MCF 10A (cell line): ENCODE data around the gene GAS2L1. TPM values are rescaled to one million over a fixed set of nuclear protein-coding genes. Genes with fewer than 3 reads are reported as not detected.

Experiments
- Bru-seq: library from RNA; stranded (reverse); fragments of 400-500 nt; gene quantifications from one replicate; lab custom pipeline; 2021; lab: Mats Ljungman, UMichigan
- BruChase-seq, 2 experiments: library from RNA; stranded (reverse); fragments of 400-500 nt; gene quantifications; one replicate each; lab custom pipeline; 2021; lab: Mats Ljungman, UMichigan
- BruUV-seq: library from RNA; stranded (reverse); fragments of 400-500 nt; replicated peaks from 2 replicates; lab custom pipeline; 2021; lab: Mats Ljungman, UMichigan
- CTCF ChIA-PET: fragments of 300-600 bp; sonication (Branson Sonifier 250); formaldehyde crosslinking; extraction: SDS; loops from one replicate; lab custom pipeline; 2021; ENCODE audit warnings: antibody characterized with exemption, inconsistent platforms; lab: Yijun Ruan, JAX
- POLR2A ChIA-PET: fragments of 300-600, 350-650 bp; sonication (Branson Sonifier 250); formaldehyde crosslinking; extraction: SDS; loops from one replicate; lab custom pipeline; 2020; ENCODE audit warnings: antibody characterized with exemption, inconsistent platforms; lab: Yijun Ruan, JAX
- DNase-seq: peaks from one replicate; pipeline ENCODE4 v3.0.0-alpha.2; 2018; ENCODE audit not compliant: unreplicated experiment
- H3K27ac Mint-ChIP-seq: one replicate; pipeline ENCODE4 v1.8.0; 2022; ENCODE audit warnings: mild to moderate bottlenecking, low read depth, mixed read lengths; ENCODE audit not compliant: unreplicated experiment
- H3K27me3 Mint-ChIP-seq: one replicate; pipeline ENCODE4 v1.8.0; 2022; ENCODE audit warnings: mixed read lengths; ENCODE audit not compliant: insufficient read depth, unreplicated experiment
- H3K36me3 Mint-ChIP-seq: one replicate; pipeline ENCODE4 v1.8.0; 2022; ENCODE audit warnings: mild to moderate bottlenecking, moderate library complexity, mixed read lengths; ENCODE audit not compliant: insufficient read depth, unreplicated experiment
- H3K4me1 Mint-ChIP-seq: one replicate; pipeline ENCODE4 v1.8.0; 2022; ENCODE audit warnings: mixed read lengths; ENCODE audit not compliant: insufficient read depth, unreplicated experiment
- H3K4me3 Mint-ChIP-seq: one replicate; pipeline ENCODE4 v1.8.0; 2022; ENCODE audit warnings: mild to moderate bottlenecking, moderate library complexity, mixed read lengths; ENCODE audit not compliant: unreplicated experiment
- H3K9me3 Mint-ChIP-seq: one replicate; pipeline ENCODE4 v1.8.0; 2022; ENCODE audit warnings: mixed read lengths; ENCODE audit not compliant: unreplicated experiment
- CTCF ChIP-seq: fragments of 200-600 bp; IDR thresholded peaks from one replicate; pipeline ENCODE4 v1.8.0; 2022; ENCODE audit warnings: antibody characterized with exemption, mild to moderate bottlenecking; ENCODE audit not compliant: unreplicated experiment
- intact Hi-C: fragments of 100-400 bp; cut with micrococcal nuclease; formaldehyde crosslinking; loops from 2 replicates; pipeline ENCODE4 v1.14.1; 2022
- long read RNA-seq: library from polyadenylated mRNA; stranded (forward); transcript quantifications from one replicate; pipeline ENCODE4 v2.0.0, GENCODE V29; 2022
- total RNA-seq: library from RNA; stranded (reverse); gene quantifications from 2 replicates; pipeline ENCODE4 v1.2.3, GENCODE V29; 2022

GAS2L1 gene
- total RNA-seq: 15.3 and 17.2 TPM in 2 replicates
- percentile 35 among the genes with signal in this experiment for Bru-seq, nascent RNA
- BruChase-seq, experiment 1, labeled RNA remaining after a 6-hour chase: percentile 61 among the genes with signal in this experiment
- percentile 42 among the genes with signal in this experiment for BruChase-seq, experiment 2, labeled RNA remaining after a 2-hour chase
- long read RNA-seq, transcript GAS2L1-209 (5 exons, 3,382 nt): minor isoform, 5 of 103 reads
- long read RNA-seq, transcript GAS2L1-208 (6 exons, 2,925 nt): major isoform, 59 of 103 reads
- long read RNA-seq, partial matches to known transcripts: 21 of 103 reads
- long read RNA-seq, other reads (novel, unspliced or antisense): 11 of 103 reads

GRCh38 chr22:29306175-29306834 is at the start of gene GAS2L1:
TSS of gene GAS2L1 (plus strand) at chr22:29306650. CDS start at chr22:29308106, 1,456 bp downstream.
- intact Hi-C loops: loop anchor here (1.0 to 10.0 kb wide), 3 partner anchors 38 to 78 kb away; partner anchors contain the start of gene AP1B1
- Mint-ChIP-seq H3K4me1 (peaks cover 18% of the 10 kb centered on the region), H3K4me3 (peak within 1 kb of the TSS; percentile 88), H3K36me3 (peaks cover 6% of the 10 kb centered on the region), H3K27ac (no peak within 1 kb of the TSS), H3K9me3 (no peaks in the 10 kb centered on the region), H3K27me3 (no peaks in the 10 kb centered on the region)
- no TSS peak for BruUV-seq
- POLR2A ChIA-PET: interaction anchor here (0.6 to 3.1 kb wide), 16 partner anchors 11 to 296 kb away, joined by 3 to 11 read pairs (median 4); partner anchors contain the start of genes AP1B1 and EWSR1
- peak; percentile 81 for DNase-seq
- TF ChIP-seq CTCF: peak; percentile 57
- CTCF ChIA-PET: interaction anchor here (0.5 to 1.4 kb wide), 7 partner anchors 9 to 308 kb away, joined by 3 to 7 read pairs (median 3); no protein-coding TSS in a partner anchor

DNA sequence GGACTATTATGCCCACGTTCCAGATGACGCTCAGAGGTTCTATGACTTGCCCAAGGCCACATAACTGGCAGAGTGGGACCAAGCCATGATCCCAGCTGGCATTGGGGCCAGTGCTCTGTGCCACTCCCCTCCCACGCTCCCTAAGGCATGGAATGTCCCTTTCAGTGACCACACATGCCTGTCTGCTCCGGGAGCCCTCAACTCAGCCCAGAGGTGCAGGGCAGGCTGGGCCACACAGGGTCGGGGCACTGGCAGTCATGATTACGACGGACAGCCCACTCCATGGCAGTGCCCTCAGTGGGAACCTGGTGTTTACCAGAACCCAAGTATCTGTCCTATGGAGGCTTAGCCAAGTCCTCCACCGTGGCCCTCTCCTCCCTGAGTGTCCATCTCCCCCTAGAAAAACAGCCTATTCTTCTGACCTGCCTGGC is 48.7 kb upstream of the GAS2L1 start:
- TF ChIP-seq CTCF: no peak
- H3K4me3 Mint-ChIP-seq: no peak overlapping the region

GRCh38 chr22:29258407-29259252 is 47.8 kb upstream of the GAS2L1 start:
- ChIA-PET POLR2A (no interaction called here), CTCF (interaction anchor here (3.3 kb wide), 1 partner anchor 13 kb away, joined by 17 read pairs; no protein-coding TSS in a partner anchor)

More for the DNA sequence above, 48.7 kb upstream of the GAS2L1 start:
- Mint-ChIP-seq H3K27me3 (peaks cover 1% of the 10 kb centered on the region), H3K27ac (no peak overlapping the region), H3K4me1 (no peaks in the 10 kb centered on the region), H3K36me3 (peaks cover 5% of the 10 kb centered on the region), H3K9me3 (no peaks in the 10 kb centered on the region)
- DNase-seq: no peak
- BruUV-seq: no TSS peak
- POLR2A ChIA-PET: interaction anchor here (1.4 kb wide), 1 partner anchor 9 kb away, joined by 3 read pairs; no protein-coding TSS in a partner anchor
- intact Hi-C loops: no loop called here
- CTCF ChIA-PET: interaction anchor here (3.3 kb wide), 1 partner anchor 12 kb away, joined by 17 read pairs; no protein-coding TSS in a partner anchor

More at GRCh38 chr22:29258407-29259252, 47.8 kb upstream of the GAS2L1 start:
- Mint-ChIP-seq H3K36me3 (peaks cover 5% of the 10 kb centered on the region), H3K4me1 (no peaks in the 10 kb centered on the region), H3K27ac (no peak overlapping the region), H3K9me3 (no peaks in the 10 kb centered on the region), H3K4me3 (no peak overlapping the region), H3K27me3 (no peaks in the 10 kb centered on the region)
- no TSS peak for BruUV-seq
- intact Hi-C loops: no loop called here
- DNase-seq: no peak
- no peak for TF ChIP-seq CTCF
